Measurements from ENCODE around the gene GNG11.

The GNG11 gene

GRCh38 chr7:93949423-93949822 is 27.9 kb downstream of the GNG11 start:
- DNase-seq: no peak

GRCh38 chr7:93955304-93955703 is 33.8 kb downstream of the GNG11 start:
- DNase-seq: no peak

- no peak for DNase-seq
Observed at GRCh38 chr7:93957767-93958166, 36.2 kb downstream of the GNG11 start.

- DNase-seq: no peak
Observed at GRCh38 chr7:93958216-93958615, 36.7 kb downstream of the GNG11 start.

- no peak for DNase-seq
Observed at GRCh38 chr7:93958651-93959050, 37.1 kb downstream of the GNG11 start.

- no peak for DNase-seq
Observed at GRCh38 chr7:93960986-93961385, 39.5 kb downstream of the GNG11 start.

GRCh38 chr7:93964262-93964661 is 42.7 kb downstream of the GNG11 start:
- no peak for DNase-seq

GRCh38 chr7:93964813-93965212 is 43.3 kb downstream of the GNG11 start:
- DNase-seq: no peak

GRCh38 chr7:93968911-93969620 is 47.5 kb downstream of the GNG11 start:
- DNase-seq: no peak

GRCh38 chr7:93972029-93972725 is 50.6 kb downstream of the GNG11 start:
- no peak for DNase-seq

- no peak for DNase-seq
Observed at GRCh38 chr7:93973134-93973533, 51.6 kb downstream of the GNG11 start.

- no peak for DNase-seq
Observed at GRCh38 chr7:93977211-93977950, 55.8 kb downstream of the GNG11 start.

Measured in GF-D8 (cell line).